ENCODE data around the gene FAM241A.

GRCh38 chr4:112199041-112199440 lies 53.8 kb downstream of the FAM241A start:
- no peak for TF ChIP-seq CTCF (conservative IDR thresholded peaks at IDR 0.05 in 1 of 2, IDR thresholded peaks at IDR 0.05 in 1 of 2; ENCODE audit: low read depth in 1 of 2, low read length in 2 of 2)
- no peak for TF ChIP-seq EZH2 (IDR thresholded peaks at IDR 0.05; ENCODE audit: low read length, missing control alignments)
